HepG2 (cell line): ENCODE measurements around the gene QKI. TPM values are rescaled to one million over a fixed set of nuclear protein-coding genes. Genes with fewer than 3 reads are reported as not detected.
A peak's percentile ranks its signal among the peaks of the same experiment; 100 is the strongest.

Experiments used
- BORCS8-MEF2B ChIP-seq: sonication (generic); formaldehyde crosslinking; IDR thresholded peaks from 2 replicates; pipeline ENCODE4 v1.8.0; 2022; ENCODE audit warnings: mild to moderate bottlenecking, missing genetic modification reagents
- CSRNP2 ChIP-seq: sonication (generic); formaldehyde crosslinking; conservative IDR thresholded peaks from 2 replicates; pipeline ENCODE4 v1.8.0; 2022; ENCODE audit warnings: low read depth, missing genetic modification reagents
- EHMT2 ChIP-seq: fragments of 200-600 bp; sonication (generic); IDR thresholded peaks from 2 replicates; pipeline ENCODE4 v1.7.0; 2017; ENCODE audit warnings: antibody characterized with exemption, low read depth, low read length, borderline replicate concordance
- FOXO4 ChIP-seq: sonication (generic); formaldehyde crosslinking; conservative IDR thresholded peaks from 2 replicates; pipeline ENCODE4 v1.8.1; 2023; ENCODE audit warnings: missing genetic modification reagents
- IRF1 ChIP-seq: sonication (generic); formaldehyde crosslinking; IDR thresholded peaks from 2 replicates; pipeline ENCODE4 v1.4.0; 2020; ENCODE audit warnings: low read depth, mild to moderate bottlenecking, missing genetic modification reagents
- KAT7 ChIP-seq: IDR thresholded peaks from 2 replicates; pipeline ENCODE4 v1.6.1; 2018; ENCODE audit warnings: borderline replicate concordance, missing compliant biosample characterization
- KLF13 ChIP-seq: sonication (generic); formaldehyde crosslinking; IDR thresholded peaks from 2 replicates; pipeline ENCODE4 v1.4.0; 2020; ENCODE audit warnings: mild to moderate bottlenecking, missing genetic modification reagents
- MAFG ChIP-seq: sonication (generic); formaldehyde crosslinking; IDR thresholded peaks from 2 replicates; pipeline ENCODE4 v1.5.1; 2020; ENCODE audit warnings: mild to moderate bottlenecking, missing genetic modification reagents
- MIER3 ChIP-seq: IDR thresholded peaks from 2 replicates; pipeline ENCODE4 v1.6.1; 2016; ENCODE audit warnings: missing compliant biosample characterization, borderline replicate concordance
- NAIF1 ChIP-seq: sonication (generic); formaldehyde crosslinking; IDR thresholded peaks from 2 replicates; pipeline ENCODE4 v1.5.0; 2020; ENCODE audit warnings: mild to moderate bottlenecking, missing genetic modification reagents, borderline replicate concordance
- RORA ChIP-seq: sonication (generic); formaldehyde crosslinking; IDR thresholded peaks from 2 replicates; pipeline ENCODE4 v1.5.0; 2020; ENCODE audit warnings: mild to moderate bottlenecking, missing genetic modification reagents, moderate library complexity
- SALL1 ChIP-seq: sonication (generic); formaldehyde crosslinking; IDR thresholded peaks from 2 replicates; pipeline ENCODE4 v1.8.0; 2022; ENCODE audit warnings: mild to moderate bottlenecking, missing genetic modification reagents
- SKI ChIP-seq: fragments of 450-650 bp; IDR thresholded peaks from one replicate; pipeline ENCODE4 v1.6.1; 2018; ENCODE audit warnings: mild to moderate bottlenecking; ENCODE audit not compliant: partially characterized antibody
- TAF1 ChIP-seq: sonication (generic); formaldehyde crosslinking; IDR thresholded peaks from 2 replicates; pipeline ENCODE4 v1.4.0; 2020; ENCODE audit warnings: missing genetic modification reagents
- TRIM24 ChIP-seq: sonication (generic); formaldehyde crosslinking; IDR thresholded peaks from 2 replicates; pipeline ENCODE4 v1.8.0; 2022; ENCODE audit warnings: mild to moderate bottlenecking, missing genetic modification reagents
- U2AF2 ChIP-seq: fragments of 200-400 bp; formaldehyde crosslinking; IDR thresholded peaks from 2 replicates; pipeline ENCODE4 v1.6.1; 2017; ENCODE audit warnings: low read depth, mild to moderate bottlenecking, low read length
- YEATS2 ChIP-seq: sonication (generic); formaldehyde crosslinking; IDR thresholded peaks from 2 replicates; pipeline ENCODE4 v1.4.0; 2020; ENCODE audit warnings: missing genetic modification reagents, borderline replicate concordance
- ZFP82 ChIP-seq: sonication (generic); formaldehyde crosslinking; IDR thresholded peaks from 2 replicates; pipeline ENCODE4 v1.5.1; 2020; ENCODE audit warnings: mild to moderate bottlenecking, missing genetic modification reagents, borderline replicate concordance
- ZNF263 ChIP-seq: sonication (generic); formaldehyde crosslinking; IDR thresholded peaks from 2 replicates; pipeline ENCODE4 v1.4.0; 2020; ENCODE audit warnings: missing genetic modification reagents
- ZNF329 ChIP-seq: sonication (generic); formaldehyde crosslinking; IDR thresholded peaks from 2 replicates; pipeline ENCODE4 v1.9.0; 2021; ENCODE audit warnings: low read depth, mild to moderate bottlenecking, missing genetic modification reagents
- ZNF331 ChIP-seq: sonication (generic); formaldehyde crosslinking; IDR thresholded peaks from 2 replicates; pipeline ENCODE4 v1.4.0; 2020; ENCODE audit warnings: missing genetic modification reagents
- ZNF350 ChIP-seq: sonication (generic); formaldehyde crosslinking; IDR thresholded peaks from 2 replicates; pipeline ENCODE4 v1.4.0; 2020; ENCODE audit warnings: mild to moderate bottlenecking, low read depth, missing genetic modification reagents, borderline replicate concordance
- ZNF468 ChIP-seq: sonication (generic); formaldehyde crosslinking; IDR thresholded peaks from 2 replicates; pipeline ENCODE4 v1.8.0; 2022; ENCODE audit warnings: mild to moderate bottlenecking, moderate library complexity, missing genetic modification reagents
- ZNF569 ChIP-seq: sonication (generic); formaldehyde crosslinking; IDR thresholded peaks from 2 replicates; pipeline ENCODE4 v1.5.0; 2020; ENCODE audit warnings: mild to moderate bottlenecking, missing genetic modification reagents, moderate library complexity, borderline replicate concordance
- ZNF644 ChIP-seq: IDR thresholded peaks from 2 replicates; pipeline ENCODE4 v1.6.1; 2016; ENCODE audit warnings: low read depth
- ZNF75D ChIP-seq: sonication (generic); formaldehyde crosslinking; IDR thresholded peaks from 2 replicates; pipeline ENCODE4 v1.8.1; 2023; ENCODE audit warnings: missing genetic modification reagents, mild to moderate bottlenecking, borderline replicate concordance
- ZSCAN31 ChIP-seq: sonication (generic); formaldehyde crosslinking; IDR thresholded peaks from 2 replicates; pipeline ENCODE4 v1.5.0; 2020; ENCODE audit warnings: low read depth, mild to moderate bottlenecking, missing genetic modification reagents
- polyA plus RNA-seq, 8 experiments: library from polyadenylated mRNA; depleted of rRNA in 3 of 8; stranded (reverse) in 7 of 8; unstranded in 1 of 8; fragments of >200 nt; fragmentation: Illumina TruSeq in 4 of 8; extraction: Trizol in 4 of 8; gene quantifications; 2 replicates each; pipeline versions ENCODE4 v1.2.1 to v1.2.3, GENCODE V29; 2011 to 2016; ENCODE audit warnings: low read depth in 4 of 8, missing spikeins in 1 of 8, mixed read lengths in 1 of 8; ENCODE audit not compliant: insufficient read depth in 1 of 8
- total RNA-seq, 5 experiments: library from RNA; depleted of rRNA; stranded (reverse); fragments of >200 nt; fragmentation: Illumina TruSeq; extraction: Trizol; gene quantifications; 2 replicates each; pipeline ENCODE4 v1.2.3, GENCODE V29; 2016; ENCODE audit warnings: low read depth in 1 of 5

QKI gene
- total and polyA plus RNA-seq, 2 of the 13 experiments (the other 11 are each of a cell fraction or from before 2014, with no cell fraction given), result 136 to 137 TPM

GRCh38 chr6:163414117-163414945, at the start of gene QKI (continued):
- TF ChIP-seq MIER3 (CRISPR knock-in tag) (no peak; the same call in 1 of the 2 replicates), MAFG (CRISPR knock-in tag) (no peak), IRF1 (CRISPR knock-in tag) (no peak), ZSCAN31 (peak; percentile 1), ZFP82 (CRISPR knock-in tag) (no peak; the same call in 1 of the 2 replicates), ZNF468 (CRISPR knock-in tag) (no peak), YEATS2 (no peak), NAIF1 (no peak), RORA (CRISPR knock-in tag) (no peak), CSRNP2 (0 out of 2 replicates have a peak, but pooled peaks have one; percentile 14), U2AF2 (no peak), TAF1 (peak; percentile 73; the same call in 1 of the 2 replicates), ZNF75D (CRISPR knock-in tag) (no peak), SKI (peak; percentile 77), ZNF644 (CRISPR knock-in tag) (no peak), KAT7 (CRISPR knock-in tag) (0 out of 2 replicates have a peak, but pooled peaks have one; percentile 31), BORCS8-MEF2B (CRISPR knock-in tag) (no peak), SALL1 (CRISPR knock-in tag) (peak; percentile 46; the same call in 1 of the 2 replicates), ZNF331 (peak; percentile 66), EHMT2 (no peak), ZNF350 (0 out of 2 replicates have a peak, but pooled peaks have one; percentile 35), ZNF263 (CRISPR knock-in tag) (peak; percentile 98), ZNF329 (CRISPR knock-in tag) (no peak), ZNF569 (CRISPR knock-in tag) (no peak), TRIM24 (CRISPR knock-in tag) (no peak), FOXO4 (CRISPR knock-in tag) (no peak), KLF13 (CRISPR knock-in tag) (no peak)
